Naive thymus-derived CD4-positive, alpha-beta T cell (primary cell): ENCODE data around the gene PYM1. TPM values are rescaled to one million over a fixed set of nuclear protein-coding genes. Genes with fewer than 3 reads are reported as not detected.

ENCODE experiments used
- ATAC-seq: fragments of 150-1000 bp; cut with Tn5 transposase; 2 replicates; pipeline ENCODE4 v1.10.0; 2021; ENCODE audit warnings: mild to moderate bottlenecking, moderate library complexity
- CTCF ChIA-PET: fragments of 350-600 bp; sonication (Branson Sonifier 250); formaldehyde crosslinking; loops from one replicate; lab custom pipeline; 2021; ENCODE audit warnings: antibody characterized with exemption; lab: Charles Lee
- POLR2A ChIA-PET: fragments of 350-600 bp; sonication (Branson Sonifier 250); formaldehyde crosslinking; loops from one replicate; lab custom pipeline; 2021; ENCODE audit warnings: antibody characterized with exemption, inconsistent platforms; lab: Charles Lee
- DNase-seq, 9 donors: peaks; one replicate each; pipeline versions ENCODE4 v3.0.0 to v3.0.0-alpha.2; 2020 to 2022; ENCODE audit warnings: mixed read lengths in 1 of 9
- H3K27ac ChIP-seq: one replicate; pipeline ENCODE4 v1.7.0; 2013; ENCODE audit warnings: mild to moderate bottlenecking, low read depth, low read length, moderate library complexity
- H3K27me3 ChIP-seq, 2 donors: one replicate each; pipeline ENCODE4 v1.7.0; 2013; ENCODE audit warnings: low read length in 2 of 2, mild to moderate bottlenecking in 2 of 2, moderate library complexity in 2 of 2; ENCODE audit not compliant: control insufficient read depth in 2 of 2, insufficient read depth in 2 of 2
- H3K36me3 ChIP-seq, 3 experiments: 1 replicate in 2 of 3; 2 replicates in 1 of 3; pipeline ENCODE4 v1.7.0; 2013; ENCODE audit warnings: low read length in 3 of 3, mild to moderate bottlenecking in 3 of 3, moderate library complexity in 1 of 3; ENCODE audit not compliant: insufficient read depth in 3 of 3, control insufficient read depth in 2 of 3
- H3K4me1 ChIP-seq, 2 donors: one replicate each; pipeline ENCODE4 v1.7.0; 2013; ENCODE audit warnings: low read length in 2 of 2, mild to moderate bottlenecking in 2 of 2, moderate library complexity in 1 of 2; ENCODE audit not compliant: control insufficient read depth in 2 of 2, insufficient read depth in 2 of 2
- H3K4me3 ChIP-seq: 2 replicates; pipeline ENCODE4 v1.7.0; 2013; ENCODE audit warnings: mild to moderate bottlenecking, low read length
- H3K9me3 ChIP-seq, 3 experiments: 1 replicate in 2 of 3; 2 replicates in 1 of 3; pipeline ENCODE4 v1.7.0; 2013; ENCODE audit warnings: low read length in 3 of 3; ENCODE audit not compliant: control insufficient read depth in 2 of 3
- H3K27ac Mint-ChIP-seq, 9 donors: one replicate each; pipeline ENCODE4 v1.8.0; 2020 to 2022; ENCODE audit warnings: mixed read lengths in 9 of 9, mild to moderate bottlenecking in 8 of 9, moderate library complexity in 5 of 9, inconsistent platforms in 2 of 9
- H3K27me3 Mint-ChIP-seq, 5 donors: one replicate each; pipeline ENCODE4 v1.8.0; 2021 to 2022; ENCODE audit warnings: mixed read lengths in 5 of 5, mild to moderate bottlenecking in 1 of 5
- H3K36me3 Mint-ChIP-seq, 5 donors: one replicate each; pipeline ENCODE4 v1.8.0; 2020 to 2022; ENCODE audit warnings: mixed read lengths in 5 of 5, mild to moderate bottlenecking in 3 of 5, inconsistent platforms in 1 of 5
- H3K4me1 Mint-ChIP-seq, 7 donors: one replicate each; pipeline ENCODE4 v1.8.0; 2020 to 2022; ENCODE audit warnings: mixed read lengths in 7 of 7, mild to moderate bottlenecking in 3 of 7, inconsistent platforms in 1 of 7
- H3K4me3 Mint-ChIP-seq, 10 donors: one replicate each; pipeline ENCODE4 v1.8.0; 2020 to 2022; ENCODE audit warnings: mild to moderate bottlenecking in 10 of 10, mixed read lengths in 10 of 10, moderate library complexity in 6 of 10, inconsistent platforms in 2 of 10
- H3K9me3 Mint-ChIP-seq, 11 donors: one replicate each; pipeline ENCODE4 v1.8.0; 2020 to 2022; ENCODE audit warnings: mixed read lengths in 11 of 11, mild to moderate bottlenecking in 4 of 11, inconsistent platforms in 1 of 11, moderate library complexity in 1 of 11
- intact Hi-C, 2 donors: fragments of 100-400 bp; cut with micrococcal nuclease; formaldehyde crosslinking; loops; one replicate each; pipeline ENCODE4 v1.15.1; 2023
- polyA plus RNA-seq, 2 donors: library from polyadenylated mRNA; unstranded; fragments of 300-500 nt; fragmentation: Illumina TruSeq; gene quantifications; one replicate each; pipeline ENCODE4 v1.2.3, GENCODE V29; 2021
- total RNA-seq, 6 experiments: library from RNA in 5 of 6; stranded (reverse) in 5 of 6; gene quantifications; 1 replicate in 5 of 6; 2 replicates in 1 of 6; pipeline ENCODE4 v1.2.3 and lab custom pipeline; 2021 to 2026

Gene PYM1
- total and polyA plus RNA-seq, 7 experiments from 2014 or later: 18.5 to 70.7 (median 35.9) TPM

DNA sequence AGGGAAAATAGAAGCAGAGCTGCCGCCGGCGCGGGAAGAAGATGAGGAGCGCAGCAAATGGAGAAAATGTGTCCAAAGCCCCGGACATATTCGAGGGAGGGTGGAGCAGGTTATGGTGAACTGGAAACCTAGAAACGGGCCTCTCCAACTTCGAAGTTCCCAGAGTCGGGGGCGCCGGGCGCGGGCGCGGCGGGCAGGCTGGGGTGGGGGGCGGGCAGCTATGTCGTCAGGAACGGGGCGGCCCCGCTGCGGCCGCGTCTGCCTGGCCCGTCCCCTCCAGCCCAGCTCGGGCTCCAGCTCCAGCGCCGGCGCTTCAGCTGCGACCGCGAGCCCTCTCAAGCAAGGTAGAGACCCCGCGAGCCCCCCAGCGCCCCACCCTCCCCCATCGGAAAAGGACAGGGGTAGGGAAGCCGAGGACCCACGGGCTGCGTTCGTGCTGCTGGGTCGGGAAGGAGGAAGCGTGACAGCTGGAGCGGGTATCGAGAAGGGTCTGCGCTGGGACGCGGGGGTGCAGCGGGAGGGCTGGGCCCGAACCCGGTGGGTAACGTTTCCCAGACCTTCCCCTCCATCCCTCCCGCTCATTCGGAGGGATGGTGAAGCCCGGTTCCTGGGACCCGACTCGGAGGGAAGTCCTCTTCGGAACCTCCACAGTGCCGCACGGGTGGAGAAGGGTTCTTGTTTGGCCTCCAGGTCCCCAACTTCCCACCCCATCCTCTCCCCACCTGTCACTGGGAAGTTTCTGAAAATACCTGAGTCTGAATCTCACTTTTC lies 4.3 kb upstream of the PYM1 start:
- H3K27ac Mint-ChIP-seq: peak overlapping the region; percentile 96 to 100 (median 98)
- ATAC-seq (no peak), DNase-seq (peak in 1 of 9 donors; percentile 54)
- peaks cover 34 to 61% (median 47%) of the 10 kb centered on the region in 7 donors for H3K4me1 Mint-ChIP-seq
- ChIA-PET POLR2A (interaction anchor here (0.8 to 22.1 kb wide), 10 partner anchors 15 to 227 kb away, joined by 3 to 728 read pairs (median 10); partner anchors contain the start of genes DNAJC14, MYL6, ORMDL2 and RAB5B), CTCF (interaction anchor here (0.6 to 4.6 kb wide), 2 partner anchors 43 to 102 kb away, joined by 3 to 22 read pairs; partner anchors contain the start of gene DNAJC14)
- H3K9me3 Mint-ChIP-seq: peaks cover 0 to 11% (median 0%) of the 10 kb centered on the region in 11 donors
- Histone ChIP-seq H3K36me3 (peaks cover 0 to 34% (median 5%) of the 10 kb centered on the region in 3 experiments), H3K9me3 (no peaks in the 10 kb centered on the region), H3K4me1 (peaks cover 29 to 56% of the 10 kb centered on the region in 2 donors), H3K4me3 (peak overlapping the region; percentile 82), H3K27me3 (no peaks in the 10 kb centered on the region), H3K27ac (peak overlapping the region; percentile 90)
- peak overlapping the region; percentile 96 to 100 (median 98) for H3K4me3 Mint-ChIP-seq
- peaks cover 0 to under 1% (median 0%) of the 10 kb centered on the region in 5 donors for H3K27me3 Mint-ChIP-seq
- intact Hi-C loops: loop anchor here (1.0 to 5.0 kb wide), 3 partner anchors 8 to 1590 kb away; partner anchors contain the start of genes DDIT3 (in 1 of the 2) and MBD6 (in 1 of the 2)
- peaks cover 8 to 60% (median 41%) of the 10 kb centered on the region in 5 donors for H3K36me3 Mint-ChIP-seq

DNA sequence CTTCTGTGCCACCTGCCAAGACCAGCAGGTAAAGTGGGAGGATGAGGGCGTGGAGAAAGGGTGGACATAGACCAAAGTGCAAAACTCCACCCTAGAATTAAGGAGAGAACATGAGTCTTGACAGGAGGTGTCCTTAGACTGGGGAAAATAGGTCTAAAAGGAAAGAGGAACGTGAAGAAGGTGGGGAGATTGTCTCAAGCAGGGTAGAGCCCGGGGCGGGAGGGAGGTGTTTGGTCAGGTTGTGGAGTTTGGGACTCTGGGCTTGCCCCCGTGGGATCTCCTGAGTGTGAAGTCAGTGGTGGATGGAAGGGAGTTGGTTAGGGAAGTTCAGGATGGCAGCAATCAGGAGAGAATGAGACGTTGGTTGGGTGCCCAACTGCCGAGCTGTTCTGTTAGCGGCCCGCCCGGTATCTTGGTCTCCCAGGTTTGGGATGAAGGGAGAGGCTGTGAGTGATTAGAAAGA lies 3.7 kb upstream of the PYM1 start:
- Histone ChIP-seq H3K4me3 (peak overlapping the region; percentile 82), H3K27me3 (no peaks in the 10 kb centered on the region), H3K9me3 (no peaks in the 10 kb centered on the region), H3K27ac (peak overlapping the region; percentile 90), H3K36me3 (peaks cover 0 to 32% (median 2%) of the 10 kb centered on the region in 3 experiments), H3K4me1 (peaks cover 24 to 54% of the 10 kb centered on the region in 2 donors)
- peak overlapping the region; percentile 95 to 100 (median 97) for H3K27ac Mint-ChIP-seq
- H3K36me3 Mint-ChIP-seq: peaks cover 7 to 55% (median 38%) of the 10 kb centered on the region in 5 donors
- CTCF ChIA-PET: interaction anchor here (0.6 to 4.6 kb wide), 2 partner anchors 42 to 101 kb away, joined by 3 to 22 read pairs; partner anchors contain the start of gene DNAJC14
- ATAC-seq (no peak), DNase-seq (no peak)
- peaks cover 28 to 59% (median 45%) of the 10 kb centered on the region in 7 donors for H3K4me1 Mint-ChIP-seq
- peaks cover 0 to 11% (median 0%) of the 10 kb centered on the region in 11 donors for H3K9me3 Mint-ChIP-seq
- POLR2A ChIA-PET: interaction anchor here (0.6 to 22.1 kb wide), 14 partner anchors 15 to 1180 kb away, joined by 3 to 728 read pairs (median 8); partner anchors contain the start of genes DNAJC14, MYL6, ORMDL2 and RAB5B
- peak overlapping the region; percentile 96 to 100 (median 98) for H3K4me3 Mint-ChIP-seq
- peaks cover 0 to 2% (median 0%) of the 10 kb centered on the region in 5 donors for H3K27me3 Mint-ChIP-seq
- intact Hi-C loops: loop anchor here (1.0 to 5.0 kb wide), 3 partner anchors 9 to 1591 kb away; partner anchors contain the start of genes DDIT3 (in 1 of the 2) and MBD6 (in 1 of the 2)

DNA sequence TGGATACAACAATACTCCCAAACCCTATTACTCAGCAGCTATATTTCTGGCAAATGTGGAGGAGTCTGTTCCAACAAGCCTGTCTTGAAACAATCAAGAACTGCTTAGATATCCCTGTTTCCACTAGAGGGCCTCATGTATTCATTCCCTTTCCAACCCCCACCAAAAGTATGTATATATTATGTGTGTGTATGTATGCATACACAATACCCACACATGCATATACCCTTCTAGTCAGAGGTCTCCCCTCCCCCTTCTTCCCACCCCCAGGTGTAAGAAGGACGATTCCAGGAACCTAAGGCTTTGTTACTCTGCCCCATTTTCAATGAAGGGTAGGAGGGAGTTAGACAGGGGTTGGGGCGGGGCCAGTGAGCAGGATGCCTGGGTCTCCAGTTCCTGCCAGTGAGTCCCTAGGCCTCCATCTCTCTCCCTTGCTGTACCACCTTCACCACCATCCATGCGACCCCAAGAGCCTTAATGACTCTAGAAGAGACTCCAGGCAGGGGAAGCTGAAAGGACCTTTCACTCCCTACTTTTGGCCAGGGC lies 3.1 kb upstream of the PYM1 start, which contains the start of gene DGKA:
Gene DGKA, plus strand, starts transcription at position 392 of the 546 bp plus-strand sequence. CDS start 5,342 bp downstream, outside the sequence.
- peak; percentile 30 for ATAC-seq
- Histone ChIP-seq H3K27me3 (no peaks in the 10 kb centered on the region), H3K4me1 (peaks cover 23 to 55% of the 10 kb centered on the region in 2 donors), H3K4me3 (peak within 1 kb of the TSS; percentile 99), H3K9me3 (no peaks in the 10 kb centered on the region), H3K36me3 (peaks cover 0 to 31% (median 0%) of the 10 kb centered on the region in 3 experiments), H3K27ac (peak within 1 kb of the TSS; percentile 90)
- Mint-ChIP-seq H3K36me3 (peaks cover 7 to 52% (median 35%) of the 10 kb centered on the region in 5 donors), H3K27me3 (peaks cover 0 to 2% (median 0%) of the 10 kb centered on the region in 5 donors), H3K4me1 (peaks cover 28 to 59% (median 45%) of the 10 kb centered on the region in 7 donors), H3K27ac (peak within 1 kb of the TSS; percentile 95 to 100 (median 97)), H3K9me3 (peaks cover 0 to 11% (median 0%) of the 10 kb centered on the region in 11 donors), H3K4me3 (peak within 1 kb of the TSS; percentile 96 to 100 (median 98))
- CTCF ChIA-PET: interaction anchor here (0.5 to 1.2 kb wide), 5 partner anchors 9 to 1492 kb away, joined by 3 to 7 read pairs (median 6); partner anchors contain the start of genes DNAJC14, ORMDL2 and SARNP
- intact Hi-C loops: loop anchor here (1.0 to 5.0 kb wide), 4 partner anchors 9 to 1591 kb away; partner anchors contain the start of genes DDIT3 (in 1 of the 2), MBD6 (in 1 of the 2) and PA2G4 (in 1 of the 2)
- POLR2A ChIA-PET: interaction anchor here (0.6 to 22.1 kb wide), 24 partner anchors 9 to 1180 kb away, joined by 3 to 728 read pairs (median 5); partner anchors contain the start of genes DNAJC14, MYL6, NACA and ORMDL2
- peak; percentile 37 to 81 (median 78) for DNase-seq

DNA sequence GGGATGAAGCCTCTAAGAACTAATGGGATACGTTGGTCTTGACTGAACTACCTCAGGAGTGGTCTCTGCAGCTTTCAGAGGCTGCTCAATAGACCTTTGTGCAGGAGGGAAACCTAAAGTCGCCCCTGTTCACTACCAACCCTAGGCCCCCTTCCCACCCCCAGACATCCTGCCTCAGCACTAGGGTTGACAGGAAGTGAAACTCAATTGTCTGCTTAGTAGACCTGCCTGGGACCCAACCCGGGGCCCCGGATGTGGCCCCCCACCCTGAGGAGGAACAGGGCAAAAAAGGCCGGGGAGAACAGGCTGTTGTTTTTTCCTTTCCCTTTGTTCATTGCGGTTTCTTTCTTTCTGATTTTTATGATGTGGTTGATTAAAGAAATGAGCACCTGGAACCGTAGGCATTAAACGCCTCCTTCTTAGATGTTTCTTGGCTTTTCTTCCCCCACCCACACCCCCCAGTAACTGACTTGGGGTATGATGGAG lies 1.7 kb upstream of the PYM1 start:
- H3K27ac Mint-ChIP-seq: peak overlapping the region; percentile 95 to 100 (median 97)
- Histone ChIP-seq H3K27ac (peak overlapping the region; percentile 90), H3K36me3 (peaks cover 0 to 27% (median 0%) of the 10 kb centered on the region in 3 experiments), H3K4me3 (peak overlapping the region; percentile 99), H3K27me3 (no peaks in the 10 kb centered on the region), H3K4me1 (peaks cover 26 to 43% of the 10 kb centered on the region in 2 donors), H3K9me3 (no peaks in the 10 kb centered on the region)
- H3K27me3 Mint-ChIP-seq: peaks cover 0 to 2% (median 0%) of the 10 kb centered on the region in 5 donors
- peak; percentile 60 to 99 (median 97) for DNase-seq
- ChIA-PET POLR2A (interaction anchor here (0.9 to 22.1 kb wide), 18 partner anchors 12 to 1548 kb away, joined by 3 to 728 read pairs (median 8); partner anchors contain the start of genes BLOC1S1, DNAJC14, ORMDL2 and PA2G4), CTCF (interaction anchor here (0.7 to 5.5 kb wide), 5 partner anchors 10 to 194 kb away, joined by 3 to 51 read pairs (median 4); partner anchors contain the start of genes ORMDL2 and SARNP)
- H3K9me3 Mint-ChIP-seq: peaks cover 0 to 11% (median 0%) of the 10 kb centered on the region in 11 donors
- intact Hi-C loops: loop anchor here (1.0 to 5.0 kb wide), 17 partner anchors 37 to 1813 kb away; partner anchors contain the start of genes ATP5F1B (in 1 of the 2), CD63 (in 1 of the 2), CDK2 (in 1 of the 2) and IKZF4 (in 1 of the 2)
- peaks cover 28 to 55% (median 43%) of the 10 kb centered on the region in 7 donors for H3K4me1 Mint-ChIP-seq
- peaks cover 7 to 51% (median 31%) of the 10 kb centered on the region in 5 donors for H3K36me3 Mint-ChIP-seq
- ATAC-seq: peak; percentile 79
- H3K4me3 Mint-ChIP-seq: peak overlapping the region; percentile 96 to 100 (median 98)
